ENCODE data around the gene PRX. TPM values are rescaled to one million over a fixed set of nuclear protein-coding genes. Genes with fewer than 3 reads are reported as not detected.

PRX gene
- total and polyA plus RNA-seq, 9 of the 15 experiments (the other 6 are each of a cell fraction or from before 2014, with no cell fraction given), result 0.65 to 3.5 (median 1.7) TPM; not detected in 2

DNA sequence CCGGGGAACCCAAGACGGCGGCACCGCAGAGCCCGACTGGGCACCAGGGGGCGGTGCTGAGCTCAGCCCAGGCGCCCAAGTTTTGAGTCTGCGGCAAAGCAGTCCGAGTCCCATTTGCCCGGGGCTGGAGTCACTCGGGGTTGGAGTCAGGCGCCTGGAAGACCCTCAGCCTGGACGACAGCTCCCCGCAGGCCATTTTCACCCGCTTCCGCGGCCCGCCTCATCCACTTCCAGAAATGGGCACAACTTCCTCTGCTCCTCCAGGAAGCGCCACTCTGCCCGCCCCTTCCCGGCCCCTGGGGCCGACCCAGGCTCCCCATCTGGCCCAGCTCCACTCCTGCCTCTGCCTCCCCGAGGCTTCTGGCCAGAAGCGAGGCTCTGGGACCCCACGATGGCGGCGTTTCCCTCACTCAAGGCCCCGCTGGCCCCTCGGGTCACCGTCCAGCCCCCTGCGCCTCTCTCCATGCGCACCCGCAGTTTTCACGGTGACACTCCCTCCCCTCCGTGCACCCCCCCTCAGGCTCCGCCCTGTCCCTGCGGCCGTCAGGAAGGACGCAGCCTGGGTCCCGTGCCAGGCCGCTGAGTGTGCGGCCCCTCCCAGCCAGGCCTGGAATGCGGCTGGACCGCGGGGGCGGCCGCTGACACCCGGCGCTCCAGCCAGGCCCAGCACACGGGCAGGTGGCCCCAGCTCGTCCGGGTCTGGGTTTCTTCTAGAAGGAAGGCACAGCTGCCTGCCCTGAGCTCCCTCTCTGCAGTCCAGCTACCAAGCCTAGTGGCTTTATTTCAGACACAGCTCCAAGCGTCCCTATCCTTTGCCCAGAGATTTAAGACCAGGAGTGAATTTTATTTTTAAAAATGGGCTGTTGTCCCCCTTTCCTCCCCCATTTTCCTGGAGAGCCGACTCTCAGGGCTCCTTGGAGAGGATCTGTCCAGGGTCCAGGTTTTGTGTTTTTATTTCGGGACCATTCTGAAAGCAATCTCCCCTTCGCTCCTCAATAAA is 7.9 kb upstream of the PRX start (continued):
- TF ChIP-seq, protein P1, sequence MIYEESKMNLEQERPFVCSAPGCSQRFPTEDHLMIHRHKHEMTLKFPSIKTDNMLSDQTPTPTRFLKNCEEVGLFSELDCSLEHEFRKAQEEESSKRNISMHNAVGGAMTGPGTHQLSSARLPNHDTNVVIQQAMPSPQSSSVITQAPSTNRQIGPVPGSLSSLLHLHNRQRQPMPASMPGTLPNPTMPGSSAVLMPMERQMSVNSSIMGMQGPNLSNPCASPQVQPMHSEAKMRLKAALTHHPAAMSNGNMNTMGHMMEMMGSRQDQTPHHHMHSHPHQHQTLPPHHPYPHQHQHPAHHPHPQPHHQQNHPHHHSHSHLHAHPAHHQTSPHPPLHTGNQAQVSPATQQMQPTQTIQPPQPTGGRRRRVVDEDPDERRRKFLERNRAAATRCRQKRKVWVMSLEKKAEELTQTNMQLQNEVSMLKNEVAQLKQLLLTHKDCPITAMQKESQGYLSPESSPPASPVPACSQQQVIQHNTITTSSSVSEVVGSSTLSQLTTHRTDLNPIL (CRISPR knock-in tag; IDR thresholded peaks at IDR 0.05), result no peak
- TF ChIP-seq U2AF1 (optimal IDR thresholded peaks at IDR 0.05; ENCODE audit: low read depth, low read length) (no peak), ZNF146 (CRISPR knock-in tag; IDR thresholded peaks at IDR 0.05; ENCODE audit: unreplicated experiment) (no peak), SRF (CRISPR knock-in tag; IDR thresholded peaks at IDR 0.05) (peak; percentile 99 to 100), CHCHD3 (CRISPR knock-in tag; IDR thresholded peaks at IDR 0.05) (no peak), POU5F1 (IDR thresholded peaks at IDR 0.05; ENCODE audit: borderline replicate concordance, low read depth, low read length, partially characterized antibody) (no peak), PHB2 (IDR thresholded peaks at IDR 0.05; ENCODE audit: low read depth) (no peak), ZBED1 (IDR thresholded peaks at IDR 0.05) (0 out of 2 replicates have a peak, but pooled peaks have one; percentile 19), PHB (CRISPR knock-in tag; IDR thresholded peaks at IDR 0.05) (no peak), NR1H2 (CRISPR knock-in tag; IDR thresholded peaks at IDR 0.05) (0 out of 2 replicates have a peak, but pooled peaks have one; percentile 76), SREBF2 (CRISPR knock-in tag; IDR thresholded peaks at IDR 0.05) (no peak), ZNF274 (IDR thresholded peaks at IDR 0.05; ENCODE audit: borderline replicate concordance, low read depth, low read length) (no peak; the same call in 1 of the 2 replicates), CREBBP (IDR thresholded peaks at IDR 0.05; ENCODE audit: low read depth, low read length) (no peak), CREM (IDR thresholded peaks at IDR 0.05; ENCODE audit: low read depth) (peak; percentile 78; the same call in 1 of the 2 replicates), SIN3A (IDR thresholded peaks at IDR 0.05; ENCODE audit: borderline replicate concordance in 2 of 2, control insufficient read depth in 1 of 2, low read depth in 2 of 2, low read length in 2 of 2) (peak; percentile 8 to 77; a peak in 1 of 4 replicates), ZNF644 (tag; IDR thresholded peaks at IDR 0.05; ENCODE audit: low read depth) (no peak), ZNF224 (CRISPR knock-in tag; IDR thresholded peaks at IDR 0.05) (no peak), RFX7 (CRISPR knock-in tag; IDR thresholded peaks at IDR 0.05) (no peak), ZNF282 (CRISPR knock-in tag; IDR thresholded peaks at IDR 0.05) (no peak; the same call in 1 of the 2 replicates), HDAC3 (IDR thresholded peaks at IDR 0.05; ENCODE audit: borderline replicate concordance, partially characterized antibody) (no peak), RUNX1 (IDR thresholded peaks at IDR 0.05; ENCODE audit: low read depth) (no peak), ZBTB7A (IDR thresholded peaks at IDR 0.05; ENCODE audit: borderline replicate concordance, control insufficient read depth, low read depth, low read length) (peak; percentile 73; the same call in 1 of the 2 replicates)
- TF ChIP-seq, protein P2, sequence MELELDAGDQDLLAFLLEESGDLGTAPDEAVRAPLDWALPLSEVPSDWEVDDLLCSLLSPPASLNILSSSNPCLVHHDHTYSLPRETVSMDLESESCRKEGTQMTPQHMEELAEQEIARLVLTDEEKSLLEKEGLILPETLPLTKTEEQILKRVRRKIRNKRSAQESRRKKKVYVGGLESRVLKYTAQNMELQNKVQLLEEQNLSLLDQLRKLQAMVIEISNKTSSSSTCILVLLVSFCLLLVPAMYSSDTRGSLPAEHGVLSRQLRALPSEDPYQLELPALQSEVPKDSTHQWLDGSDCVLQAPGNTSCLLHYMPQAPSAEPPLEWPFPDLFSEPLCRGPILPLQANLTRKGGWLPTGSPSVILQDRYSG (tag; conservative IDR thresholded peaks at IDR 0.05; ENCODE audit: low read depth), result no peak
